GM18868 (cell line): Measurements from ENCODE around the gene FBXO24.

Source experiments
- ATAC-seq: cut with Tn5 transposase; IDR thresholded peaks from one replicate; pipeline ENCODE4 v1.9.1; 2021; ENCODE audit warnings: mild to moderate bottlenecking, moderate library complexity; ENCODE audit not compliant: unreplicated experiment

FBXO24 gene

GRCh38 chr7:100573691-100574361 is 12.3 kb upstream of the FBXO24 start, which contains the start of gene SAP25:
SAP25 (minus strand) TSS chr7:100573900; CDS start chr7:100573742, 158 bp downstream.
- no peak for ATAC-seq

DNA sequence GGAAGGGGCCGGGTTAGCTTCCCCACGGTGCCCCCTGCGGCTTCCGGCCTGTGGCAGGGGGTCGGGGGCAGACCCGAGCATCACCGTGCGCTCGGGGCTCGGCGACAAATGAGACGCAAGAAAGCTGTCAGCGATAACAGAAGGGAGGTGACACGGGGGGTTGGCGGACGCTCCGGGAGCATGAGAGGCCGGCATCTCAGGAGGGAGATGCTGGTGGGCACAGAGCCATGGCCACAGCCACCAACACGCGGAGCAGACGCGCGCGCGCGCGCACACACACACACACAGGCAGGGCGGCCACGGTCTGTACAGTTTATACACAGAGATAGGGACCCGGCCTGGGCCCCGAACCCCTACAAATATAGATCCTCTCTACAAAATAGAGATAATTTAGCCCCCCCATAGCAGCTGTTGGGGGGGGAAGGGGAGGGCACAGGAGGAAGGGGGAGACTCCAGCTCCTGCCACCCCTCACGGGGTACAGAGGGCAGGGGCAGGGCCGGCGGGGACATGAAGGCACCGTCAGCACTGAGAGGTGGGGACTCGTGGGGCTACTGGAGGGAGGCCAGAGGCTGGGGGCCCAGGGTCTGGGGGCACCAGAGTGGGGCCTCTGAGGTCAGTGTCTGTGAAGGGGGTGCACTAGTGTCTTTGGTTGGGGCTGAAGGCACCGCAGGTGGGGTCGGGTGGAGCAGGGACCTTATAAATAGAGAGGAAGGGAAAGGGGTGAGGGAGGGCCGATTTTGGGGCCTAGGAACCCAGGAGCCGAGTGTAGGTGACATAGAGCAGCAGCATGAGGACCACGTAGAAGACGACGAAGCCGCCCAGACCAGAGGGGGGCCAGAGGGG is 11.5 kb upstream of the FBXO24 start:
- ATAC-seq, result no peak

GRCh38 chr7:100575206-100575631 is 10.9 kb upstream of the FBXO24 start:
- no peak for ATAC-seq

DNA sequence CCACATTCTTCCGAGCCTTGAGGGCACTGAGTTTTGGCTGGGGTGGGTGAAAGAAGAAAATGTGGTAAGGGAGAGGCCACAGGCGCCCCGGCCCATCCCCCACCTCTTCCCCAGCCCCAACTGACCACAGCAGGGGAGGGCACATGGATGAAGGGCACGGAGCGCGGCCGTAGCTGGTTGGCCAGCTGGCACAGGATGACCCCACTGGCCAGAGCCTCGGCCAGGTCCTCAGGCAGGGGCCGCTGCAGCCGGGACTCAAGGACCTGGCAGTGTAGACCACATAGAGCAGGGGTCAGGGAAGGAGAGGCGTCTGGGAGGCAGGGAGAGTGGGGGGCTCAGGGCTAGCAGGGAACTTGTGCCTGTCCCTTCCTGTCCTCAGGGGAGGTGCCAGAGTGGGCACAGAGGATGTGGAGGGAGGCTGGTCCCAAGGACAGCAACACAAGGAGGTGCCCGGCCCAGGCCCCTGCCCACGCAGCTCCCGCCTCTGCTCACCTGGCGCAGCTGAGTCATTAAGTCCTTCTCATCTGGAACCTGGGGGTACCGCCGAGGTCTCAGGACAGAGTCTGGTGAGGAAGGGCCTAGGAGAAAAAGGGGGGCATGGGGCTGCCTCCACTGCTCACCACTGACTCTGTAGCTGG is 10.3 kb upstream of the FBXO24 start:
- ATAC-seq, result no peak

DNA sequence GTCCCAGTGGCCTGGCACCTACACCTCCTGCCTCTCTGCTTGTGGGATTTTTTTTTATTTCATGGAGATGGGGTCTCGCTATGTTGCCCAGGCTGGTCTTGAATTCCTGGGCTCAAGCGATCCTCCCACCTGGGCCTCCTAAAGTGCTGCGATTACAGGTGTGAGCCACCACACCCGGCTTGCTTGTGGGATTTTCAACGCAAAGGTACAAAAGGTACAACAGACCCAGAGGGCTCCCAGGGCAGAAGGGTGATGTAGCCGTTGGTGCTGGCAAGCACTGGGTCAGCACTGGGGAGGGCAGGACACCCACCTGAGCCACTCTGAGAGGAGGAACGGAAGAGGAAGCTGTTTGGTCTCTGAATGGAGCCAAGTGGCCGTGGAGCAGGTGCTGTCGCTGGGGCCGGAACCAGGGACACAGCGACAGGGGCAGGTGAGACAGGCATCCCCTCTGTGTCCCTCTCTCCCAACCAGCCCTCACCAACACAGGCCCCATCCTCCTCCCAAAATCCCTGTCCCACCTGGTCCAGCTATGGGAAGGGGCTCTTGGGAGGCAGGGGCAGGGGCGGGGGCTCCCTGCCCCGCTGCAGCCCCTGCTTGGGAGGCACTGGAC is 9.6 kb upstream of the FBXO24 start:
- no peak for ATAC-seq

DNA sequence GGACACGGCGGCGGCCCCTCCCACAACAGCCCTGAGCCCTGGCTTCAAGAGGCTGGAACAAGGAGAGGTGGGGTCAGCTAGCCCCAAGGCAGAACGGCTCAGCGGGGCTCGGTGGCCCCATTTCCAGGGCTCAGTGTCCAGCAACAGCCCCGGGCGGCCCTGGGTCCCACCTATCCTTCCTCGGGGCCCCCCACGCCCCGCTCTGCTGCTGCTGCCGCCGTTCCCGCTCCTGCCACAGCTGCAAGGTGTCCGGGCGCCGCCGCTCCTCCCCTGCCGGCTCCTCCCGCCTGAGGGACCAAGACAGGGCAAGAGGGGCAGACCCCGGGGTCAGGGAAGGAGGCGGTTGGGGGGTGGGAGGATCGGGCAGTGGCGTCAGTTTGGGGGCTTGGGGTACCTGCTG is 9.0 kb upstream of the FBXO24 start:
- ATAC-seq, result no peak

- no peak for ATAC-seq
Measured at GRCh38 chr7:100577507-100577906, 8.6 kb upstream of the FBXO24 start.

DNA sequence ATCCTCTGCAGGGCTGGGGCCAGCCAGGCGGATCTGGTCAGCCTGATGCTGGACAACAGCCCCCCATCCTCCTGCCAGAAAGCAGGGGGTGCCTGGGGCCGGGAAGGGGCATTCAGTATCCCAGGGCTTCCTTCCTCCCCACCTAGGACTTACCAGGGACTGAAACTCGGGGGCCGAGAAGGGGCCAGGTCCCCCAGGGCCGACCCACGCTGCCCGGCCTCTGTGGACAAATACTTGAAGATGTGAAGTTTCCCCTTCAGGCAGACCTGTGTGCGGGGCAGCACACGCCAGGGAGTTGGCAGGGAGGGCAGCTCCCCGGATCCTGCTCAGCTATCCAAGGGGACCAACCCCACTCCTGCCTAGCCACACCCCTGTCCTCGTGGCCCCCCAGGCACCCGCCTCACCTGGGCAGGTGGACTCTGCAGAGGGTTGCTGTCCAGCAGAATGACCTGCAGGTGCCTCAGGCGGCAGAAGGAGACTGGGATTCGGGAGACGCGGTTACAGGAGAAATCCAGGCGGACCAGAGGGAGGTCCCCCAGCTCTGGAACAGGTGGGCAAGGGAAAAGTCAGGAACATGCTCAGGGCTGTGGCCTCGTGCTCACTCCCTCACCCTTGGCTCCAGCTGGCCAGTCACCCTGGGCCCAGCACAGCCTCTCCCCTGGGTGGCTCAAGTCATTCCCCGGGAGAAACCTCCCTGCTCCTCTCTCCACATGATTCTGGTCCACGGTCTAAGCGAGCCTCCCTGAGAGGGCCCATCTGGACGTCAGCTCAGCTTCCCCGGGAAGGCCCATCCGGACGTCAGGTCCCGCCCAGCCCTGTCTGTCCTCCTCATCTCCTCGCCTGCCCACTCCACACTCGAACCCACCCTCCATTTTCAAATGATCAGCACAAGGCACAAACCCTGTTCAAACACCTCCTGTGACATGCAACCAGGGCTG is 7.6 kb upstream of the FBXO24 start:
- ATAC-seq, result no peak

DNA sequence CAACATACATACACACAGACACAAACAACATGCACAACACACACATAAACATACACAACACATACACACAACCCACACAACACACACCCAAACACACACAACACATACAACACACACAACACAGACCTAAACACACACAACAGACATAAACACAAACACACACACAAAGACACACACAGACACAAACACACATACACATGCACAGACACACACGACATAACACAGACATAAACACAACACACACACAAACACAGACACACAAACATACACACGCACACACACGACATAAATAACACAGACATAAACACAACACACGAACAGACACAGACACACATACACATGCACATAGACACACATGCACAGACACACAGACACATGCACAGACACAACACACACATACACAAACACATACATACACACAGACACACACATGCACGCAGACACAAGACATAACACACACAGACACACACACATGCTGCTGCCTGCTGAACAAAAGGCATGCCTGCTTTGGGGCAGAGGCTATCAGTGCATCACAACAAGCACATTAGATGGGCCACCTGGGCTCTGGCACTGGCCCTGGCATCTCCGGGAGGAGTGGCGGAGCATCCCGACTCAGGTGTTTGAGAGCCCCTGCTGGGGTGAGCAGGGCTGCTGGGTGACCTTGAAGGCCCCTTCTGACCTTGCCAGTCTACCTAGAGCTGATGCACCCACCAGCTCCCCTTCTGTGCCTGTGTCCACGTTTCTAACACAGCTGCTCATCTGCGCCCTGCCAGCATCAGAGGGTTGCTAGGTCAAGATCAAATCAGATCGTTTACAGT is 5.5 kb upstream of the FBXO24 start:
- no peak for ATAC-seq

- no peak for ATAC-seq
Measured at GRCh38 chr7:100582041-100582579, 4.0 kb upstream of the FBXO24 start.

DNA sequence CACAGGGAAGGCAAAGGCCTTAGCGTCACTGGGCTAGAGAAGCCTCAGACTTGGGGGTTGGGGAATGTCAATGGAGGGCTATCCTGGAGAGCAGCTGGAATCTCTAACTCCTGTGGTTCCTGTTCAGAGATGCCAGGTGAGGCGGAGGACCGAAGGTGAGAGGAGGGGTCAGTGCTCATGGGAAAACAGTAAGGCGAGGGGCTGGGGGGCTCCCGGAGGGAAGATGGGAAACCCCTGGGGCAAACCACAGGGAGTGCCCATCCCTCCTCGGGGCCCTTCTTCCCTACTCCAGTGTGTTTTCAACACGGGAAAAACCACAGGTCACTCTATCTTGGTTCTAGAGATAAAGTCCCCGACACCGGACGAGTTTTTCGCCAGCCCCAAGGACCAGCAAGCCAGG is 3.5 kb upstream of the FBXO24 start:
- no peak for ATAC-seq

- no peak for ATAC-seq
Measured at GRCh38 chr7:100583132-100584053, 2.7 kb upstream of the FBXO24 start.

GRCh38 chr7:100584054-100584682 is 2.0 kb upstream of the FBXO24 start:
- ATAC-seq, result no peak

- no peak for ATAC-seq
Measured at GRCh38 chr7:100584683-100585510, 1.2 kb upstream of the FBXO24 start.

DNA sequence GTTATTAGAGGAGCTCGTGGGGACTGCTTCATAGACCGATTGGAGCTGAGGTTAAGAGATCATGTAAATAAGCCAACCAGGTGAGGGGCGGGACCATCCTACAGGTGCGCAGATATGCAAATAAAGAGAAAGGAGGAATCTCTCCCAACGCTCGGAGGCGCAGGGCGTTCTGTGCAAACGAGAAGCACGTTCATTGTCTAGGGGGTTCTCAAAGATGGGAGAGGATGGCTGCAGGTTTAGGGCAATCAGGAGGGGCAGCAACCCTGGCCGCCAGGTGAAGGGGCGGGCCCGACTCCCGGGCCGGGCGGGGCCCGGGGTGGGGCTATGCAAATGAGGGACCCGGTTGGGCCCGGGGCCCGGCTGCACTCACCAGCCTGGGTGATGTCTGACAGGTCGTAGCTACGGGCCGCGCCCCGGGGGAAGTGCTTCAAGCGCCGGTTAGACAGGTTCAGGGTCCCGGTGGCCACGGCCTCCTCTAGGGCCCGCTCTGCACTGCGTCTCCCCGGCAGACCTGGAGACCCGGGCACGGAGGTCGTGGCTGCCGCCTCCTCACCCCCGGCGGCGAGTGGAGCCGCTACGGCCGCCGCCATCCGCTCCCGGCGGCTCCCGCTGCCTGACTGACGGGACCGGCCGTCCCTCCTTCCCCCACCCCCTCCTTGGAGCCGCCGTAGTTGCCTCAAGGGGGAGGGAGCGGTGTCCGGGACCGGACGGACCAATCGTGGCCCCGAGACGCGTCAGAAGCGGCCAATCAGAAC is 440 bp upstream of the FBXO24 start, which contains the start of gene LRCH4:
Gene LRCH4, minus strand, starts transcription at position 619 of the 755 bp plus-strand sequence. Its CDS starts 29 bp downstream, at position 590.
- peak; percentile 19 for ATAC-seq

GRCh38 chr7:100588438-100588837 is 2.3 kb downstream of the FBXO24 start:
- ATAC-seq, result no peak
